HCT116 (cell line): ENCODE results near the gene KRTAP19-5. TPM values are rescaled to one million over a fixed set of nuclear protein-coding genes. Genes with fewer than 3 reads are reported as not detected.

Experiments used
- ATAC-seq: fragments of 200-7000 bp; cut with Tn5 transposase; 2 replicates; pipeline ENCODE4 v1.9.1; 2020; ENCODE audit warnings: mild to moderate bottlenecking, moderate library complexity
- BruUV-seq: library from RNA; stranded (reverse); fragments of 400-500 nt; replicated peaks from 2 replicates; lab custom pipeline; 2021; lab: Mats Ljungman, UMichigan
- CTCF ChIA-PET: fragments of 300-600 bp; sonication (Branson Sonifier 250); formaldehyde crosslinking; loops from one replicate; lab custom pipeline; 2021; ENCODE audit warnings: antibody characterized with exemption; lab: Charles Lee
- POLR2A ChIA-PET: fragments of 300-600, 350-600 bp; sonication (Branson Sonifier 250); formaldehyde crosslinking; loops from one replicate; lab custom pipeline; 2021; ENCODE audit warnings: antibody characterized with exemption; lab: Charles Lee
- RAD21 ChIA-PET, 2 experiments: fragments of 300-600 bp; sonication (Branson Sonifier 250); formaldehyde crosslinking; loops; one replicate each; lab custom pipeline; 2023; ENCODE audit warnings: low total read pairs in 2 of 2; ENCODE audit not compliant: uncharacterized antibody in 2 of 2, unreplicated experiment in 2 of 2, low non-redundant PET in 1 of 2; lab: Charles Lee
- DNase-seq: peaks from one replicate; pipeline ENCODE4 v3.0.0-alpha.2; 2010; ENCODE audit warnings: low read depth, low spot score
- H2AFZ ChIP-seq: fragments of 200-600 bp; shearing (Covaris generic), sonication (generic); 2 replicates; pipeline ENCODE4 v1.6.1; 2017; ENCODE audit warnings: low read depth, mixed run types, mixed read lengths, antibody characterized with exemption, low read length; ENCODE audit not compliant: poor library complexity, severe bottlenecking
- H3K27ac ChIP-seq: 2 replicates; pipeline ENCODE4 v1.5.1; 2012; ENCODE audit warnings: low read depth, low read length
- H3K27me3 ChIP-seq: fragments of 200-600 bp; sonication (generic); 2 replicates; pipeline ENCODE4 v1.6.1; 2016; ENCODE audit warnings: mixed run types, low read length, mixed read lengths; ENCODE audit not compliant: insufficient read depth
- H3K36me3 ChIP-seq, 2 experiments: fragments of 200-500 bp in 1 of 2; fragments of 200-600 bp in 1 of 2; sonication (Bioruptor generic) in 1 of 2; sonication (generic) in 1 of 2; 2 replicates each; pipeline versions ENCODE4 v1.5.1 to v1.6.1; 2014 to 2016; ENCODE audit warnings: low read length in 2 of 2, inconsistent platforms in 1 of 2, mixed read lengths in 1 of 2, mixed run types in 1 of 2; ENCODE audit not compliant: insufficient read depth in 2 of 2, control insufficient read depth in 1 of 2
- H3K4me1 ChIP-seq, 2 experiments: fragments of 200-600 bp in 1 of 2; sonication (generic) in 1 of 2; 2 replicates each; pipeline versions ENCODE4 v1.5.1 to v1.6.1; 2012 to 2017; ENCODE audit warnings: low read length in 2 of 2, inconsistent platforms in 1 of 2, mild to moderate bottlenecking in 1 of 2, mixed read lengths in 1 of 2, mixed run types in 1 of 2, moderate library complexity in 1 of 2; ENCODE audit not compliant: insufficient read depth in 2 of 2, control insufficient read depth in 1 of 2
- H3K4me2 ChIP-seq: fragments of 200-600 bp; sonication (generic); 2 replicates; pipeline ENCODE4 v1.6.1; 2017; ENCODE audit warnings: mixed run types, low read length, mixed read lengths
- H3K4me3 ChIP-seq, 2 experiments: fragments of 200-600 bp in 1 of 2; sonication (generic) in 1 of 2; replicated peaks in 1 of 2; 2 replicates each; pipeline ENCODE4 v1.5.1; 2011 to 2016; ENCODE audit warnings: low read length in 2 of 2, control low read depth in 1 of 2, low read depth in 1 of 2, mild to moderate bottlenecking in 1 of 2, mixed read lengths in 1 of 2, mixed run types in 1 of 2
- H3K79me2 ChIP-seq: fragments of 200-600 bp; sonication (generic); 2 replicates; pipeline ENCODE4 v1.6.1; 2017; ENCODE audit warnings: mild to moderate bottlenecking, mixed run types, low read length, moderate library complexity, mixed read lengths; ENCODE audit not compliant: insufficient read depth
- H3K9ac ChIP-seq: fragments of 200-600 bp; sonication (generic); 2 replicates; pipeline ENCODE4 v1.6.1; 2016; ENCODE audit warnings: low read length, mixed read lengths
- H3K9me2 ChIP-seq: fragments of 200-600 bp; sonication (generic), shearing (Covaris generic); 2 replicates; pipeline ENCODE4 v1.6.1; 2017; ENCODE audit warnings: mixed run types, mild to moderate bottlenecking, moderate library complexity; ENCODE audit not compliant: insufficient read depth
- H3K9me3 ChIP-seq, 2 experiments: fragments of 200-500 bp in 1 of 2; fragments of 200-600 bp in 1 of 2; sonication (Bioruptor generic) in 1 of 2; sonication (generic) in 1 of 2; 2 replicates each; pipeline ENCODE4 v1.6.1; 2014 to 2017; ENCODE audit warnings: low read length in 2 of 2, mixed read lengths in 2 of 2, inconsistent platforms in 1 of 2, low read depth in 1 of 2, mild to moderate bottlenecking in 1 of 2, mixed run types in 1 of 2, moderate library complexity in 1 of 2; ENCODE audit not compliant: control insufficient read depth in 1 of 2, insufficient read depth in 1 of 2
- H4K20me1 ChIP-seq: fragments of 200-600 bp; sonication (generic), shearing (Covaris generic); 2 replicates; pipeline ENCODE4 v1.6.1; 2017; ENCODE audit warnings: mixed run types, mild to moderate bottlenecking, moderate library complexity; ENCODE audit not compliant: insufficient read depth
- CEBPB ChIP-seq: IDR thresholded peaks from 2 replicates; pipeline ENCODE4 v1.6.1; 2012; ENCODE audit warnings: low read depth
- ELF1 ChIP-seq: IDR thresholded peaks from 2 replicates; pipeline ENCODE4 v1.6.1; 2012; ENCODE audit warnings: low read depth, borderline replicate concordance
- EZH2 ChIP-seq: fragments of 200-600 bp; sonication (generic); IDR thresholded peaks from 2 replicates; pipeline ENCODE4 v1.6.1; 2017; ENCODE audit warnings: antibody characterized with exemption, mixed run types
- EZH2phosphoT487 ChIP-seq: fragments of 200-600 bp; IDR thresholded peaks from 2 replicates; pipeline ENCODE4 v1.6.1; 2018; ENCODE audit warnings: antibody characterized with exemption, borderline replicate concordance
- FOSL1 ChIP-seq: IDR thresholded peaks from 2 replicates; pipeline ENCODE4 v1.6.1; 2012; ENCODE audit warnings: low read depth
- JUND ChIP-seq: IDR thresholded peaks from 2 replicates; pipeline ENCODE4 v1.6.1; 2012
- POLR2A ChIP-seq: IDR thresholded peaks from 2 replicates; pipeline ENCODE4 v1.7.0; 2011; ENCODE audit warnings: borderline replicate concordance; ENCODE audit not compliant: insufficient read depth, insufficient read length; ENCODE audit errors: extremely low read depth
- POLR2AphosphoS5 ChIP-seq: IDR thresholded peaks from 2 replicates; pipeline ENCODE4 v1.6.1; 2011; ENCODE audit warnings: mild to moderate bottlenecking, low read depth, low read length, moderate library complexity
- RAD21 ChIP-seq: IDR thresholded peaks from 2 replicates; pipeline ENCODE4 v1.6.1; 2012; ENCODE audit warnings: low read depth, mild to moderate bottlenecking
- SIN3A ChIP-seq: IDR thresholded peaks from 2 replicates; pipeline ENCODE4 v1.6.1; 2012; ENCODE audit warnings: low read depth
- SP1 ChIP-seq: IDR thresholded peaks from 2 replicates; pipeline ENCODE4 v1.6.1; 2012; ENCODE audit warnings: low read depth
- SRF ChIP-seq: IDR thresholded peaks from 2 replicates; pipeline ENCODE4 v1.6.1; 2012; ENCODE audit warnings: low read depth
- YY1 ChIP-seq: IDR thresholded peaks from 2 replicates; pipeline ENCODE4 v1.6.1; 2011; ENCODE audit warnings: low read length, low read depth, moderate library complexity, mild to moderate bottlenecking; ENCODE audit not compliant: insufficient replicate concordance; ENCODE audit errors: extremely low read depth
- ZFX ChIP-seq: fragments of 450-650 bp; IDR thresholded peaks from 2 replicates; pipeline ENCODE4 v1.6.1; 2017
- ZNF274 ChIP-seq: fragments of 200-500 bp; sonication (Bioruptor generic); IDR thresholded peaks from 2 replicates; pipeline ENCODE4 v1.6.1; 2014; ENCODE audit warnings: mild to moderate bottlenecking, low read depth, low read length, inconsistent platforms
- intact Hi-C: fragments of 100-400 bp; cut with micrococcal nuclease; formaldehyde crosslinking; loops from 2 replicates; pipeline ENCODE4 v1.10.0; 2022
- total RNA-seq: library from RNA; stranded (reverse); gene quantifications from one replicate; pipeline ENCODE4 v1.2.1, GENCODE V29; 2021; ENCODE audit not compliant: unreplicated experiment
- TF ChIP-seq, protein P1 (sequence below): IDR thresholded peaks from 2 replicates; pipeline ENCODE4 v1.6.1; 2012
- TF ChIP-seq, protein P2 (sequence below), 3 experiments: fragments of 200-600 bp in 1 of 3; sonication (generic) in 1 of 3; IDR thresholded peaks in 2 of 3; conservative IDR thresholded peaks in 1 of 3; 2 replicates each; pipeline ENCODE4 v1.5.1; 2012 to 2017; ENCODE audit warnings: low read depth in 2 of 3, low read length in 2 of 3, antibody characterized with exemption in 1 of 3, borderline replicate concordance in 1 of 3, control low read depth in 1 of 3, mild to moderate bottlenecking in 1 of 3, mixed read lengths in 1 of 3, mixed run types in 1 of 3, moderate library complexity in 1 of 3; ENCODE audit not compliant: insufficient read depth in 1 of 3
- TF ChIP-seq, protein P3 (sequence below): IDR thresholded peaks from 2 replicates; pipeline ENCODE4 v1.6.1; 2011; ENCODE audit warnings: mild to moderate bottlenecking, low read length, moderate library complexity; ENCODE audit not compliant: insufficient replicate concordance; ENCODE audit errors: extremely low read depth
- TF ChIP-seq, protein P4 (sequence below): IDR thresholded peaks from 2 replicates; pipeline ENCODE4 v1.6.1; 2012
- TF ChIP-seq, protein P5 (sequence below): IDR thresholded peaks from 2 replicates; pipeline ENCODE4 v1.6.1; 2012; ENCODE audit warnings: low read depth

The KRTAP19-5 gene
- total RNA-seq, 1 experiment from 2014 or later, result not detected

DNA sequence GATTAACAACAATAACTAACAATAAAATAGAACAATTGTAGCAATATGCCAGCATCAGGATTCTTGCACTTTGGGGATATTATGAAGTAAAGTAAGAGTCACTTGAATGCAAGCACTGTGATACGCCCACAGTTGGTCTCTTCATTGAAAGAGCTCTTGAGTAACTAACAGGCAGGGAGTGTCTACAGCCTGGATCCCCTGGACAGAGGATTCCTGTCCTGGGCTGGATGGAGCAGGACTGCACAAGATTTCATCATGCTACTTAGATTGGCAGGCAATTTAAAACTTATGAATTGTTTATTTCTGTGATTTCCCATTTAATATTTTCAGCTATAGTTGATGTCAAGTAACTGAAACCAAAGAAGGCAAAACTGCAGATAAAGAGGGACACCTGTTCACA lies 13.7 kb upstream of the KRTAP19-5 start:
- no TSS peak for BruUV-seq

More for the DNA sequence above, 13.7 kb upstream of the KRTAP19-5 start:
- peaks cover 6 to 17% of the 10 kb centered on the region in 2 experiments; a peak in 3 of 4 replicates for H3K9me3 ChIP-seq
- no peaks in the 10 kb centered on the region for H3K79me2 ChIP-seq
- H3K9me2 ChIP-seq, result no peaks in the 10 kb centered on the region
- no peaks in the 10 kb centered on the region for H3K27me3 ChIP-seq
- no peak for DNase-seq
- no peak overlapping the region for H3K4me2 ChIP-seq
- TF ChIP-seq ELF1 (no peak), RAD21 (no peak), SRF (no peak), ZFX (no peak), ZNF274 (no peak), YY1 (no peak), EZH2 (no peak), SP1 (no peak), CEBPB (no peak), SIN3A (no peak), FOSL1 (no peak), JUND (no peak), EZH2phosphoT487 (no peak), POLR2A (no peak), POLR2AphosphoS5 (no peak)
- TF ChIP-seq, protein P1, sequence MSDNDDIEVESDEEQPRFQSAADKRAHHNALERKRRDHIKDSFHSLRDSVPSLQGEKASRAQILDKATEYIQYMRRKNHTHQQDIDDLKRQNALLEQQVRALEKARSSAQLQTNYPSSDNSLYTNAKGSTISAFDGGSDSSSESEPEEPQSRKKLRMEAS, result no peak
- TF ChIP-seq, protein P2, sequence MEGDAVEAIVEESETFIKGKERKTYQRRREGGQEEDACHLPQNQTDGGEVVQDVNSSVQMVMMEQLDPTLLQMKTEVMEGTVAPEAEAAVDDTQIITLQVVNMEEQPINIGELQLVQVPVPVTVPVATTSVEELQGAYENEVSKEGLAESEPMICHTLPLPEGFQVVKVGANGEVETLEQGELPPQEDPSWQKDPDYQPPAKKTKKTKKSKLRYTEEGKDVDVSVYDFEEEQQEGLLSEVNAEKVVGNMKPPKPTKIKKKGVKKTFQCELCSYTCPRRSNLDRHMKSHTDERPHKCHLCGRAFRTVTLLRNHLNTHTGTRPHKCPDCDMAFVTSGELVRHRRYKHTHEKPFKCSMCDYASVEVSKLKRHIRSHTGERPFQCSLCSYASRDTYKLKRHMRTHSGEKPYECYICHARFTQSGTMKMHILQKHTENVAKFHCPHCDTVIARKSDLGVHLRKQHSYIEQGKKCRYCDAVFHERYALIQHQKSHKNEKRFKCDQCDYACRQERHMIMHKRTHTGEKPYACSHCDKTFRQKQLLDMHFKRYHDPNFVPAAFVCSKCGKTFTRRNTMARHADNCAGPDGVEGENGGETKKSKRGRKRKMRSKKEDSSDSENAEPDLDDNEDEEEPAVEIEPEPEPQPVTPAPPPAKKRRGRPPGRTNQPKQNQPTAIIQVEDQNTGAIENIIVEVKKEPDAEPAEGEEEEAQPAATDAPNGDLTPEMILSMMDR (IDR thresholded peaks at IDR 0.05 in 2 of 3, conservative IDR thresholded peaks at IDR 0.05 in 1 of 3; ENCODE audit: borderline replicate concordance in 1 of 3, insufficient read depth in 1 of 3, low read depth in 2 of 3, low read length in 2 of 3), result no peak
- TF ChIP-seq, protein P3, sequence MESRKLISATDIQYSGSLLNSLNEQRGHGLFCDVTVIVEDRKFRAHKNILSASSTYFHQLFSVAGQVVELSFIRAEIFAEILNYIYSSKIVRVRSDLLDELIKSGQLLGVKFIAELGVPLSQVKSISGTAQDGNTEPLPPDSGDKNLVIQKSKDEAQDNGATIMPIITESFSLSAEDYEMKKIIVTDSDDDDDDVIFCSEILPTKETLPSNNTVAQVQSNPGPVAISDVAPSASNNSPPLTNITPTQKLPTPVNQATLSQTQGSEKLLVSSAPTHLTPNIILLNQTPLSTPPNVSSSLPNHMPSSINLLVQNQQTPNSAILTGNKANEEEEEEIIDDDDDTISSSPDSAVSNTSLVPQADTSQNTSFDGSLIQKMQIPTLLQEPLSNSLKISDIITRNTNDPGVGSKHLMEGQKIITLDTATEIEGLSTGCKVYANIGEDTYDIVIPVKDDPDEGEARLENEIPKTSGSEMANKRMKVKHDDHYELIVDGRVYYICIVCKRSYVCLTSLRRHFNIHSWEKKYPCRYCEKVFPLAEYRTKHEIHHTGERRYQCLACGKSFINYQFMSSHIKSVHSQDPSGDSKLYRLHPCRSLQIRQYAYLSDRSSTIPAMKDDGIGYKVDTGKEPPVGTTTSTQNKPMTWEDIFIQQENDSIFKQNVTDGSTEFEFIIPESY, result no peak
- TF ChIP-seq, protein P4, sequence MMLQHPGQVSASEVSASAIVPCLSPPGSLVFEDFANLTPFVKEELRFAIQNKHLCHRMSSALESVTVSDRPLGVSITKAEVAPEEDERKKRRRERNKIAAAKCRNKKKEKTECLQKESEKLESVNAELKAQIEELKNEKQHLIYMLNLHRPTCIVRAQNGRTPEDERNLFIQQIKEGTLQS, result no peak
- TF ChIP-seq, protein P5, sequence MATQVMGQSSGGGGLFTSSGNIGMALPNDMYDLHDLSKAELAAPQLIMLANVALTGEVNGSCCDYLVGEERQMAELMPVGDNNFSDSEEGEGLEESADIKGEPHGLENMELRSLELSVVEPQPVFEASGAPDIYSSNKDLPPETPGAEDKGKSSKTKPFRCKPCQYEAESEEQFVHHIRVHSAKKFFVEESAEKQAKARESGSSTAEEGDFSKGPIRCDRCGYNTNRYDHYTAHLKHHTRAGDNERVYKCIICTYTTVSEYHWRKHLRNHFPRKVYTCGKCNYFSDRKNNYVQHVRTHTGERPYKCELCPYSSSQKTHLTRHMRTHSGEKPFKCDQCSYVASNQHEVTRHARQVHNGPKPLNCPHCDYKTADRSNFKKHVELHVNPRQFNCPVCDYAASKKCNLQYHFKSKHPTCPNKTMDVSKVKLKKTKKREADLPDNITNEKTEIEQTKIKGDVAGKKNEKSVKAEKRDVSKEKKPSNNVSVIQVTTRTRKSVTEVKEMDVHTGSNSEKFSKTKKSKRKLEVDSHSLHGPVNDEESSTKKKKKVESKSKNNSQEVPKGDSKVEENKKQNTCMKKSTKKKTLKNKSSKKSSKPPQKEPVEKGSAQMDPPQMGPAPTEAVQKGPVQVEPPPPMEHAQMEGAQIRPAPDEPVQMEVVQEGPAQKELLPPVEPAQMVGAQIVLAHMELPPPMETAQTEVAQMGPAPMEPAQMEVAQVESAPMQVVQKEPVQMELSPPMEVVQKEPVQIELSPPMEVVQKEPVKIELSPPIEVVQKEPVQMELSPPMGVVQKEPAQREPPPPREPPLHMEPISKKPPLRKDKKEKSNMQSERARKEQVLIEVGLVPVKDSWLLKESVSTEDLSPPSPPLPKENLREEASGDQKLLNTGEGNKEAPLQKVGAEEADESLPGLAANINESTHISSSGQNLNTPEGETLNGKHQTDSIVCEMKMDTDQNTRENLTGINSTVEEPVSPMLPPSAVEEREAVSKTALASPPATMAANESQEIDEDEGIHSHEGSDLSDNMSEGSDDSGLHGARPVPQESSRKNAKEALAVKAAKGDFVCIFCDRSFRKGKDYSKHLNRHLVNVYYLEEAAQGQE, result no peak
- TF ChIP-seq, all 23 proteins: peak for 0
- intact Hi-C loops, result no loop called here
- no peak overlapping the region for H3K27ac ChIP-seq
- H3K9ac ChIP-seq, result no peak overlapping the region
- no peaks in the 10 kb centered on the region; a peak in 1 of 4 replicates for H3K36me3 ChIP-seq
- CTCF ChIA-PET, result no interaction called here
- H4K20me1 ChIP-seq, result no peaks in the 10 kb centered on the region
- no peak overlapping the region for H2AFZ ChIP-seq
- H3K4me3 ChIP-seq, result no peak overlapping the region
- RAD21 ChIA-PET, result no interaction called here
- POLR2A ChIA-PET, result no interaction called here
- no peaks in the 10 kb centered on the region for H3K4me1 ChIP-seq
- no peak for ATAC-seq
